Hepatocyte (in vitro differentiated cells): Measurements from ENCODE around the gene PRSS53. TPM values are rescaled to one million over a fixed set of nuclear protein-coding genes. Genes with fewer than 3 reads are reported as not detected.

ENCODE experiments used
- DNase-seq: peaks from one replicate; pipeline ENCODE4 v3.0.0-alpha.2; 2016; ENCODE audit warnings: low spot score
- H2AFZ ChIP-seq: fragments of 200-600 bp; sonication (generic); 2 replicates; pipeline ENCODE4 v1.6.0; 2016; ENCODE audit warnings: antibody characterized with exemption, mild to moderate bottlenecking
- H3K27ac ChIP-seq: fragments of 200-600 bp; sonication (generic); 2 replicates; pipeline ENCODE4 v1.5.1; 2016; ENCODE audit warnings: mild to moderate bottlenecking
- H3K27me3 ChIP-seq: fragments of 200-600 bp; sonication (generic); 2 replicates; pipeline ENCODE4 v1.6.1; 2016
- H3K36me3 ChIP-seq: fragments of 200-600 bp; sonication (generic); replicated peaks from 2 replicates; pipeline ENCODE4 v1.5.1; 2016; ENCODE audit warnings: low read depth; ENCODE audit not compliant: insufficient read depth
- H3K4me1 ChIP-seq: fragments of 200-600 bp; sonication (generic); 2 replicates; pipeline ENCODE4 v1.5.1; 2016; ENCODE audit warnings: mild to moderate bottlenecking, moderate library complexity; ENCODE audit not compliant: insufficient read depth
- H3K4me2 ChIP-seq: fragments of 200-600 bp; sonication (generic); 2 replicates; pipeline ENCODE4 v1.6.0; 2016
- H3K4me3 ChIP-seq: fragments of 200-600 bp; sonication (generic); 2 replicates; pipeline ENCODE4 v1.5.1; 2016; ENCODE audit warnings: mild to moderate bottlenecking
- H3K79me2 ChIP-seq: fragments of 200-600 bp; sonication (generic); 2 replicates; pipeline ENCODE4 v1.6.0; 2017; ENCODE audit warnings: mild to moderate bottlenecking
- H3K9me2 ChIP-seq: fragments of 200-600 bp; sonication (generic); replicated peaks from 2 replicates; pipeline ENCODE4 v1.6.0; 2017; ENCODE audit warnings: mild to moderate bottlenecking; ENCODE audit not compliant: insufficient read depth
- H3K9me3 ChIP-seq: fragments of 200-600 bp; sonication (generic); 2 replicates; pipeline ENCODE4 v1.5.1; 2016; ENCODE audit warnings: low read depth, mild to moderate bottlenecking
- H4K20me1 ChIP-seq: fragments of 200-600 bp; sonication (generic); 2 replicates; pipeline ENCODE4 v1.6.0; 2016; ENCODE audit warnings: mild to moderate bottlenecking; ENCODE audit not compliant: insufficient read depth, poor library complexity, severe bottlenecking
- CTCF ChIP-seq: fragments of 200-600 bp; sonication (generic); IDR thresholded peaks from 2 replicates; pipeline ENCODE4 v1.5.1; 2016; ENCODE audit warnings: antibody characterized with exemption, mild to moderate bottlenecking; ENCODE audit not compliant: poor library complexity
- EZH2 ChIP-seq: fragments of 200-600 bp; sonication (generic); IDR thresholded peaks from 2 replicates; pipeline ENCODE4 v1.6.1; 2016; ENCODE audit warnings: antibody characterized with exemption, mild to moderate bottlenecking, borderline replicate concordance
- EZH2phosphoT487 ChIP-seq: fragments of 200-600 bp; sonication (generic); IDR thresholded peaks from one replicate; pipeline ENCODE4 v1.6.1; 2018; ENCODE audit warnings: antibody characterized with exemption, mild to moderate bottlenecking, low read depth, moderate library complexity; ENCODE audit not compliant: unreplicated experiment, severe bottlenecking
- WGBS: methylation state at CpG from one replicate; pipeline ENCODE4 v1.1.6; 2016; ENCODE audit warnings: low lambda C conversion rate; ENCODE audit errors: missing lambda C conversion rate; 5-methylcytosine and 5-hydroxymethylcytosine counted together
- polyA plus RNA-seq: library from polyadenylated mRNA; unstranded; fragments of >200 nt; fragmentation: Nextera tagmentation; extraction: Ambion mirVana; gene quantifications from 2 replicates; pipeline ENCODE4 v1.2.1, GENCODE V29; 2016
- total RNA-seq: library from RNA; depleted of rRNA; stranded (reverse); fragments of >200 nt; gene quantifications from 2 replicates; pipeline ENCODE4 v1.2.3, GENCODE V29; 2014

PRSS53 gene
- total and polyA plus RNA-seq, 2 experiments from 2014 or later = 0.39 to 2.2 TPM

- Histone ChIP-seq H3K27ac (peak within 1 kb of the TSS; percentile 99), H3K9me3 (no peaks in the 10 kb centered on the region), H2AFZ (peak within 1 kb of the TSS; percentile 80), H3K36me3 (no peaks in the 10 kb centered on the region), H3K9me2 (no peaks in the 10 kb centered on the region), H3K27me3 (no peaks in the 10 kb centered on the region), H3K4me2 (peak within 1 kb of the TSS; percentile 90), H3K79me2 (peaks cover 74% of the 10 kb centered on the region), H3K4me1 (peaks cover 10% of the 10 kb centered on the region), H4K20me1 (no peaks in the 10 kb centered on the region), H3K4me3 (peak within 1 kb of the TSS; percentile 85)
- TF ChIP-seq EZH2 (no peak), EZH2phosphoT487 (no peak), CTCF (no peak)
- DNase-seq = peak; percentile 100
- WGBS = under 1% methylated on average over 46 of the region's 48 CpGs
Observed at GRCh38 chr16:31073970-31074813, 14.6 kb downstream of the PRSS53 start, which contains the start of the genes ZNF646 and ZNF668. TSS of gene ZNF646 (plus strand) at chr16:31074422. CDS start at chr16:31076325, 1,903 bp downstream. TSS of gene ZNF668 (minus strand) at chr16:31074240. CDS start at chr16:31064459, 9,781 bp downstream.

GRCh38 chr16:31073142-31073969, 15.4 kb downstream of the PRSS53 start:
- TF ChIP-seq CTCF = no peak
- no peak for TF ChIP-seq EZH2
- no peak for TF ChIP-seq EZH2phosphoT487
- peak overlapping the region; percentile 78 for H3K4me3 ChIP-seq
- peaks cover 10% of the 10 kb centered on the region for H3K4me1 ChIP-seq
- peak overlapping the region; percentile 99 for H3K27ac ChIP-seq
- peak; percentile 95 for DNase-seq
- H3K79me2 ChIP-seq = peaks cover 82% of the 10 kb centered on the region
- H3K27me3 ChIP-seq = no peaks in the 10 kb centered on the region
- WGBS = 1% methylated on average over 60 of the region's 83 CpGs
- no peaks in the 10 kb centered on the region for H3K9me3 ChIP-seq
- H3K9me2 ChIP-seq = no peaks in the 10 kb centered on the region
- no peaks in the 10 kb centered on the region for H3K36me3 ChIP-seq
- no peaks in the 10 kb centered on the region for H4K20me1 ChIP-seq
- H3K4me2 ChIP-seq = peak overlapping the region; percentile 75
- H2AFZ ChIP-seq = peak overlapping the region; percentile 80

- peak overlapping the region; percentile 75 for H3K4me2 ChIP-seq
Observed at GRCh38 chr16:31072540-31073141, 16.1 kb downstream of the PRSS53 start.

More at GRCh38 chr16:31072540-31073141, 16.1 kb downstream of the PRSS53 start:
- H3K79me2 ChIP-seq = peaks cover 82% of the 10 kb centered on the region
- H3K9me3 ChIP-seq = no peaks in the 10 kb centered on the region
- peak overlapping the region; percentile 80 for H2AFZ ChIP-seq
- no peaks in the 10 kb centered on the region for H3K27me3 ChIP-seq
- peak; percentile 37 for DNase-seq
- H3K4me1 ChIP-seq = peaks cover 10% of the 10 kb centered on the region
- TF ChIP-seq EZH2 (no peak), CTCF (no peak), EZH2phosphoT487 (no peak)
- no peaks in the 10 kb centered on the region for H3K9me2 ChIP-seq
- H3K36me3 ChIP-seq = no peaks in the 10 kb centered on the region
- WGBS = 1% methylated on average over 27 of the region's 27 CpGs
- H3K27ac ChIP-seq = peak overlapping the region; percentile 99
- no peaks in the 10 kb centered on the region for H4K20me1 ChIP-seq
- peak overlapping the region; percentile 78 for H3K4me3 ChIP-seq
